ENCODE data around the gene TTC39B. TPM values are rescaled to one million over a fixed set of nuclear protein-coding genes. Genes with fewer than 3 reads are reported as not detected.

TTC39B gene
- total RNA-seq, 1 experiment from 2014 or later = 7.4 TPM

- ATAC-seq (no peak), DNase-seq (ENCODE audit: low read depth, low spot score) (no peak)
- Histone ChIP-seq H3K27ac (ENCODE audit: low read depth, low read length) (no peak overlapping the region), H3K4me1 (ENCODE audit: control insufficient read depth in 1 of 2, insufficient read depth in 2 of 2, low read length in 2 of 2) (no peaks in the 10 kb centered on the region), H4K20me1 (ENCODE audit: insufficient read depth) (no peaks in the 10 kb centered on the region), H3K36me3 (ENCODE audit: control insufficient read depth in 1 of 2, insufficient read depth in 2 of 2, low read length in 2 of 2) (no peaks in the 10 kb centered on the region), H2AFZ (ENCODE audit: low read depth, low read length, poor library complexity, severe bottlenecking) (no peak overlapping the region), H3K4me3 (replicated peaks in 1 of 2; ENCODE audit: low read depth in 1 of 2, low read length in 2 of 2) (no peak overlapping the region), H3K9ac (ENCODE audit: low read length) (no peak overlapping the region), H3K27me3 (ENCODE audit: insufficient read depth, low read length) (no peaks in the 10 kb centered on the region), H3K9me3 (ENCODE audit: control insufficient read depth in 1 of 2, insufficient read depth in 1 of 2, low read depth in 1 of 2, low read length in 2 of 2) (no peaks in the 10 kb centered on the region), H3K79me2 (ENCODE audit: insufficient read depth, low read length) (no peaks in the 10 kb centered on the region), H3K9me2 (ENCODE audit: insufficient read depth) (no peaks in the 10 kb centered on the region), H3K4me2 (ENCODE audit: low read length) (no peak overlapping the region)
- intact Hi-C loops (cut with micrococcal nuclease) = no loop called here
- RAD21 ChIA-PET (ENCODE audit: low non-redundant PET in 1 of 2, low total read pairs in 2 of 2, uncharacterized antibody in 2 of 2, unreplicated experiment in 2 of 2) = no interaction called here
- POLR2A ChIA-PET = no interaction called here
- TF ChIP-seq CTCF (IDR thresholded peaks at IDR 0.05 in 2 of 3, conservative IDR thresholded peaks at IDR 0.05 in 1 of 3; ENCODE audit: borderline replicate concordance in 1 of 3, insufficient read depth in 1 of 3, low read depth in 2 of 3, low read length in 2 of 3) = no peak
- no peak for TF ChIP-seq ATF3 (IDR thresholded peaks at IDR 0.05)
- no peak for TF ChIP-seq SP1 (IDR thresholded peaks at IDR 0.05; ENCODE audit: low read depth)
- TF ChIP-seq SRF (IDR thresholded peaks at IDR 0.05; ENCODE audit: low read depth) = no peak
- no peak for TF ChIP-seq EGR1 (IDR thresholded peaks at IDR 0.05; ENCODE audit: low read depth)
- no peak for TF ChIP-seq CEBPB (IDR thresholded peaks at IDR 0.05; ENCODE audit: low read depth)
- TF ChIP-seq TCF7L2 (IDR thresholded peaks at IDR 0.05; ENCODE audit: borderline replicate concordance, extremely low read depth, insufficient read depth, insufficient read length) = no peak
- no peak for TF ChIP-seq POLR2A (IDR thresholded peaks at IDR 0.05; ENCODE audit: borderline replicate concordance, extremely low read depth, insufficient read depth, insufficient read length)
- no peak for TF ChIP-seq EZH2 (IDR thresholded peaks at IDR 0.05)
- TF ChIP-seq EZH2phosphoT487 (IDR thresholded peaks at IDR 0.05; ENCODE audit: borderline replicate concordance) = no peak
- no peak for TF ChIP-seq SIN3A (IDR thresholded peaks at IDR 0.05; ENCODE audit: low read depth)
- TF ChIP-seq CBX3 (IDR thresholded peaks at IDR 0.05; ENCODE audit: low read depth) = no peak
- TF ChIP-seq ELF1 (IDR thresholded peaks at IDR 0.05; ENCODE audit: borderline replicate concordance, low read depth) = no peak
- no TSS peak for BruUV-seq (replicated peaks)
- CTCF ChIA-PET = no interaction called here
These were observed 6.8 kb downstream of the TTC39B start for GRCh38 chr9:15300218-15300617.
